ENCODE data around the gene EPHA3. TPM values are rescaled to one million over a fixed set of nuclear protein-coding genes. Genes with fewer than 3 reads are reported as not detected.

Gene EPHA3
- total and polyA plus RNA-seq, 9 of the 15 experiments (the other 6 are each of a cell fraction or from before 2014, with no cell fraction given): not detected

GRCh38 chr3:89303701-89304100 is 196.3 kb downstream of the EPHA3 start:
- no peak overlapping the region for H3K27ac ChIP-seq (ENCODE audit: extremely low read depth, low read depth, low read length)
- no peak for ATAC-seq
- H2AFZ ChIP-seq (ENCODE audit: low read depth, low read length): no peak overlapping the region
- ChIA-PET CTCF (ENCODE audit: low intra/inter-chr PET ratio) (no interaction called here), POLR2A (no interaction called here)
- H3K36me3 ChIP-seq (ENCODE audit: control insufficient read depth, insufficient read depth, low read length): no peaks in the 10 kb centered on the region
- no peaks in the 10 kb centered on the region for H3K9me3 ChIP-seq (replicated peaks; ENCODE audit: control insufficient read depth, insufficient read depth, low read depth, low read length)
- intact Hi-C loops (cut with micrococcal nuclease) (no loop called here), in situ Hi-C loops (cut with MboI) (no loop called here)
- BruUV-seq (replicated peaks): no TSS peak
- no peaks in the 10 kb centered on the region for H3K27me3 ChIP-seq (ENCODE audit: control insufficient read depth in 2 of 2, insufficient read depth in 2 of 2, low read length in 2 of 2)
- no peak for FAIRE-seq
- no peaks in the 10 kb centered on the region for H3K9me1 ChIP-seq (ENCODE audit: control insufficient read depth, insufficient read depth, low read length)
- DNase-seq (ENCODE audit: extremely low read depth in 1 of 4, low spot score in 3 of 4): no peak
- H3K9ac ChIP-seq (ENCODE audit: insufficient read depth in 1 of 2, low read depth in 2 of 2, low read length in 2 of 2): no peak overlapping the region
- H3K4me1 ChIP-seq (replicated peaks in 1 of 2; ENCODE audit: control insufficient read depth in 2 of 2, insufficient read depth in 2 of 2, low read length in 2 of 2): no peaks in the 10 kb centered on the region
- H4K20me1 ChIP-seq (replicated peaks; ENCODE audit: control insufficient read depth, insufficient read depth, low read length): no peaks in the 10 kb centered on the region
- no peak overlapping the region for H3K4me2 ChIP-seq (ENCODE audit: insufficient read depth, low read length)
- no peaks in the 10 kb centered on the region for H3K79me2 ChIP-seq (ENCODE audit: control insufficient read depth, insufficient read depth, low read length)
- no peak overlapping the region for H3K4me3 ChIP-seq
- TF ChIP-seq TAF1 (IDR thresholded peaks at IDR 0.05; ENCODE audit: control insufficient read depth, extremely low read depth, insufficient read depth, low read length, severe bottlenecking): no peak
- no peak for TF ChIP-seq U2AF2 (optimal IDR thresholded peaks at IDR 0.05; ENCODE audit: low read depth, low read length)
- TF ChIP-seq PYGO2 (tag; IDR thresholded peaks at IDR 0.05): no peak
- no peak for TF ChIP-seq KDM4B (IDR thresholded peaks at IDR 0.05; ENCODE audit: borderline replicate concordance in 2 of 2, low read depth in 1 of 2)
- TF ChIP-seq MAX (CRISPR knock-in tag; IDR thresholded peaks at IDR 0.05): no peak
- no peak for TF ChIP-seq ZNF408 (CRISPR knock-in tag; IDR thresholded peaks at IDR 0.05; ENCODE audit: low read depth)
- TF ChIP-seq ZNF589 (CRISPR knock-in tag; IDR thresholded peaks at IDR 0.05; ENCODE audit: low read depth): no peak
- no peak for TF ChIP-seq YY1 (IDR thresholded peaks at IDR 0.05; ENCODE audit: borderline replicate concordance in 1 of 3, control insufficient read depth in 1 of 3, extremely low read depth in 1 of 3, insufficient read depth in 3 of 3, insufficient read length in 1 of 3, insufficient replicate concordance in 2 of 3, low read depth in 1 of 3, low read length in 2 of 3)
- no peak for TF ChIP-seq SRSF1 (IDR thresholded peaks at IDR 0.05; ENCODE audit: low read depth, low read length)
- no peak for TF ChIP-seq NR2F6 (CRISPR knock-in tag; IDR thresholded peaks at IDR 0.05)
- TF ChIP-seq ZNF398 (CRISPR knock-in tag; IDR thresholded peaks at IDR 0.05): no peak
- no peak for TF ChIP-seq ZNF395 (CRISPR knock-in tag; IDR thresholded peaks at IDR 0.05)
- no peak for TF ChIP-seq BRCA1 (IDR thresholded peaks at IDR 0.05)
- no peak for TF ChIP-seq BRCA1 (CRISPR knock-in tag; IDR thresholded peaks at IDR 0.05)
- no peak for TF ChIP-seq ZNF655 (CRISPR knock-in tag; IDR thresholded peaks at IDR 0.05)

Data from K562 (cell line).